GM13977 (cell line): ENCODE measurements around the gene HDHD3.
A peak's percentile ranks its signal among the peaks of the same experiment; 100 is the strongest.
"Not testable (repeated sequence)": the region's sequence is repeated elsewhere in the genome, so short reads cannot be mapped to it uniquely, and the experiment has no call there.

Source experiments
- DNase-seq: peaks from one replicate; pipeline ENCODE4 v3.0.0; 2012; ENCODE audit warnings: low spot score
- CTCF ChIP-seq: IDR thresholded peaks from 2 replicates; pipeline ENCODE4 v1.5.1; 2012; ENCODE audit warnings: mild to moderate bottlenecking, control low read depth; ENCODE audit not compliant: insufficient read depth; ENCODE audit errors: extremely low read depth, missing control alignments
- in situ Hi-C: fragments of 300-500 bp; cut with MboI; formaldehyde crosslinking; loops from one replicate; pipeline ENCODE4 v1.12.0; 2022; ENCODE audit warnings: low sequenced_read_pairs, low pct_unique_long_range_greater_than_20kb, mixed read lengths, inconsistent platforms; ENCODE audit not compliant: unreplicated experiment

Gene HDHD3

DNA sequence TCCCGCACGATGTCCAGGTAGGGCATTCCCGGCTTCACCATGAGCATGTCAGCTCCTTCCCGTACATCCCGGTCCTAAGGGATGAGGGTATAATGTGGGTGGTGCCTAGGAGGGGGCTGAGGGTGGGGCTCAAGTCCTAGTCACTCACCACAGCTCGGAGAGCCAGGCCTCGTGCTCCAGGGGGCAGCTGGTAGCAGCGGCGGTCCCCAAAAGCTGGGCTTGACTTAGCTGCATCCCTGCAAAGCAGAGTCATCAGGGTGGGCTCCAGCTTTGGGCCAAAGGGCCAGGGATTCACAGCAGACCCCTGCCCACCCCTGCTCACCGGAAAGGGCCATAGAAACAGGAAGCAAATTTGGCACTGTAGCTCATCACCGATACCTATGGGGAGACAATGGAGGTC lies 12.7 kb upstream of the HDHD3 start:
- no peak for TF ChIP-seq CTCF
- no peak for DNase-seq
- in situ Hi-C loops: no loop called here

DNA sequence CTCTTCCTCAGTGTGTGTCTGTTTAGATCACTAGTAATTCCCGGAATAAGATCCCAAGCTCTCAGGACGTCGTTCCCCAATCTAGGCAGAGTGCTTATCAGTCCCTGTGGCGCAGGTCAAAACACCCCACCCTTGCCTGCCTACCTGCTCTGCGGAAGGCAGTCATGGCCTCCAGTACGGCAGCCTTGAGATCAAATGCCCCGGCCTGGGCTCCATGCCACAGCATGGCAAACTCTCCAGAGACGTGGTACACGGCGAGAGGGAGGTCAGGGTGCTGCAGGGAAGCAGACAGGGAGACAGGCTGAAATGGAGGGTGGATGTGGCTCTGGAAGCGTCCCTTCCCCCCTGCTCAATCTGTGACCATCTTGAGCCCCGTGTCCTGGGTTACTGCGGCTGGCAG lies 12.0 kb upstream of the HDHD3 start:
- DNase-seq: no peak
- in situ Hi-C loops: no loop called here
- no peak for TF ChIP-seq CTCF

GRCh38 chr9:113387560-113388230 lies 10.9 kb upstream of the HDHD3 start:
- no peak for DNase-seq

GRCh38 chr9:113386571-113387393 lies 10.0 kb upstream of the HDHD3 start:
- DNase-seq: no peak
- TF ChIP-seq CTCF: no peak
- in situ Hi-C loops: no loop called here

More at GRCh38 chr9:113387560-113388230, 10.9 kb upstream of the HDHD3 start:
- TF ChIP-seq CTCF: no peak
- in situ Hi-C loops: no loop called here

DNA sequence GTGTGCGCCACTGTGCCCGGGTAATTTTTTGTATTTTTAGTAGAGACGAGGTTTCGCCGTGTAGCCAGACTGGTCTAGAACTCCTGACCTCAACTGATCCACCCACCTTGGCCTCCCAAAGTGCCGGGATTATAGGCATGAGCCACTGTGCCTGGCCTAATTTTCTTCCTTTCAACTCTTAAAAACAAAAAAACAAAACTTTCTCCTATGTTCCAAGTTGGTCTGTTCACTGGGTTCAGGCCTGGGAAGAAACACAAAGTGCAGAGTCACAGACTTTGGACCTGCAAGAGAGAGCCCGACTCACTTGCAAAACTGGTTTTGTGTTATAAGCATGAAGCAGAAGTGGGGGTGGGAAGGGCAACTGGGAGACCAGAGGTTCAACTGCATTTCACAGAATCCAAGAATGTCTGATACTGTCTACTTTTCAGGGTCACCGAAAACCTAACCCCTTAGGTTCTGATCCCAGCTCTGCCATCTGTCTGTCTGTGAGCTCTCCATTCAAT lies 5.2 kb upstream of the HDHD3 start:
- no peak for DNase-seq
- in situ Hi-C loops: no loop called here
- no peak for TF ChIP-seq CTCF

DNA sequence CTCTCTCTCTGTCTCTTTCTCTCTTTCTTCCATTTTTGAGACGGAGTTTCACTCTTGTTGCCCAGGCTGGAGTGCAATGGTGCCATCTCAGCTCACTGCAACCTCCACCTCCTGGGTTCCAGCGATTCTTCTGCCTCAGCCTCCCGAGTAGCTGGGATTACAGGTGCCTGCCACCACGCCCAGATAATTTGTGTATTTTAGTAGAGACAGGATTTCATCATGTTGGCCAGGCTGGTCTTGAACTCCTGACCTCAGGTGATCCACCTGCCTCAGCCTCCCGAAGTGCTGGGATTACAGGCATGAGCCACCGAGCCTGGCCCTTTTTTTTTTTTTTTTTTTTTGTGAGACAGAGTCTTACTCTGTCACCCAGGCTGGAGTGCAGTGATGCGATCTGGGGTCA lies 4.7 kb upstream of the HDHD3 start:
- DNase-seq, in situ Hi-C loops: not testable (repeated sequence)

DNA sequence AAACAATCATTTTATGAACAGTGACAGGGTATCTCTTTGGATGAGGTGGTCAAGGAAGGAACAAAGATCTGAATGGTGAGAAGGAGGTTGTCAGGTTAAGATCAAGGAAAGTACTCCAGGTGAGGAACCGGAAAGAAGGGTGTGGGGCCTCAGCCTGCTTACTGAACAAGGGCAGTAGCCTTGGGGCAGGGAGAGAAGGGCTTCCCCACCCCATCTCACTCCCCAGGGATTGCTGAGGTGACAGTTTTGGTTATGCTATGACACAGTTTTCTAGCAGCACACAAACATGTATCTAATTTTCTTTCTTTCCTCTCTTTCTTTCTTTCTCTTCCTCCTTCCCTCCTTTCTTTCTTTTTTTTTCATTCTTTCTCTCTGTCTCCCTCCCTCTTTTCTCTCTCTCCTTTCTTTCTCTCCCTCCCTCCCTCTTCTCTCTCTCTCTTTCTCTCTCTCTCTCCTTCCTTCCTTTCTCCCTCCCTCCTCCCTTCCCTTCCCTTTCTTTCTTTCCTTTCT lies 4.1 kb upstream of the HDHD3 start:
- peak; percentile 67 for DNase-seq
- TF ChIP-seq CTCF: no peak
- in situ Hi-C loops: no loop called here

DNA sequence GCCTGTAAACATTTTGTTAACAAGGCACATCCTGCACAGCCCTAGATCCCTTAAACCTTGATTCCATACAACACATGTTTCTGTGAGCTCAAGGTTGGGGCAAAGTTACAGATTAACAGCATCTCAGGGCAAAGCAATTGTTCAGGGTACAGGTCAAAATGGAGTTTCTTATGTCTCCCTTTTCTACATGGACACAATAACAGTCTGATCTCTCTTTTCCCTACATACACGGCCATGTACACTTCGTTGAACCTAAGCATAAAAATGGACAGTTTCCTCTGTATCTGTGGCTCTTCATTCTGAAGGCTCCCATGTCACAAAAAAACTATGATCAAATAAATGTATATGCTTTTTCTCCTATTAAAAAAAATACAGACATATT lies 3.0 kb upstream of the HDHD3 start:
- DNase-seq, in situ Hi-C loops: not testable (repeated sequence)

DNA sequence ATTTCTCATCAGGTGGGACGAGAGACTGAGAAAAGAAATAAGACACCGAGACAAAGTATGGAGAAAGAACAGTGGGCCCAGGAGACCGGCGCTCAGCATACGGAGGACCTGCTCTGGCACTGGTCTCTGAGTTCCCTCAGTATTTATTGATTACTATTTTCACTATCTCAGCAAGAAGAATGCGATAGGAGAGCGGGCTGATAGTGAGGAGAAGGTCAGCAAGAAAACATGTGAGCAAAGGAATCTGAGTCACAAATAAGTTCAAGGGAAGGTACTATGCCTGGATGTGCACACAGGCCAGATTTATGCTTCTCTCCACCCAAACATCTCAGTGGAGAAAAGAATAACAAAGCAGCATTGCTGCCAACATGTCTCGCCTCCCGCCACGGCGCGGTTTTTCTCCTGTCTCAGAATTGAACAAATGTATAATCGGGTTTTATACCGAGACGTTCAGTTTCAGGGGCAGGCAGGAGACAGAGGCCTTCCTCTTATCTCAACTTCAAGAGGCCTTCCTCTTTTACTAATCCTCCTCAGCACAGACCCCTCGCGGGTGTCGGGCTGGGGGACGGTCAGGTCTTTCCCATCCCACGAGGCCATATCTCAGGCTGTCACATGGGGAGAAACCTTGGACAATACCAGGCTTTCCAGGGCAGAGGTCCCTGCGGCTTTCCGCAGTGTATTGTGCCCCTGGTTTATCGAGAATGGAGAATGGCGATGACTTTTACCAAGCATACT lies 2.5 kb upstream of the HDHD3 start:
- in situ Hi-C loops: not testable (repeated sequence)

More for the DNA sequence above, 2.5 kb upstream of the HDHD3 start:
- not testable (repeated sequence) for DNase-seq
